Heart right ventricle (tissue), 16 donors: ENCODE data around the gene TOMM70. TPM values are rescaled to one million over a fixed set of nuclear protein-coding genes. Genes with fewer than 3 reads are reported as not detected.
"Not testable (repeated sequence)": the region's sequence is repeated elsewhere in the genome, so short reads cannot be mapped to it uniquely, and the experiment has no call there.

ENCODE experiments used
- ATAC-seq, 8 donors: fragments of 200-7000 bp; cut with Tn5 transposase; one replicate each; pipeline ENCODE4 v1.9.1; 2020; ENCODE audit warnings: mild to moderate bottlenecking in 8 of 8, moderate library complexity in 8 of 8, moderate number of reproducible peaks in 1 of 8
- DNase-seq, 2 donors: peaks; one replicate each; pipeline ENCODE4 v3.0.0-alpha.2; 2020
- H3K27ac ChIP-seq, 10 donors: fragments of 200-600 bp; sonication (generic) in 2 of 10; one replicate each; pipeline versions ENCODE4 v1.5.0 to v1.8.0; 2020 to 2022; ENCODE audit warnings: mild to moderate bottlenecking in 3 of 10
- H3K27me3 ChIP-seq, 7 donors: fragments of 200-600 bp; one replicate each; pipeline ENCODE4 v1.8.0; 2021 to 2022; ENCODE audit warnings: mild to moderate bottlenecking in 2 of 7
- H3K36me3 ChIP-seq, 9 donors: fragments of 200-600 bp; sonication (generic) in 1 of 9; one replicate each; pipeline versions ENCODE4 v1.5.0 to v1.8.0; 2020 to 2022; ENCODE audit warnings: mild to moderate bottlenecking in 2 of 9
- H3K4me1 ChIP-seq, 9 donors: fragments of 200-600 bp; sonication (generic) in 1 of 9; one replicate each; pipeline versions ENCODE4 v1.5.0 to v1.8.0; 2020 to 2022; ENCODE audit warnings: mild to moderate bottlenecking in 4 of 9
- H3K4me3 ChIP-seq, 10 donors: fragments of 200-600 bp; sonication (generic) in 2 of 10; one replicate each; pipeline versions ENCODE4 v1.5.0 to v1.8.0; 2020 to 2022; ENCODE audit warnings: mild to moderate bottlenecking in 7 of 10, moderate library complexity in 2 of 10
- H3K9me3 ChIP-seq, 11 donors: fragments of 200-600 bp in 10 of 11; sonication (generic) in 2 of 11; one replicate each; pipeline versions ENCODE4 v1.5.0 to v1.8.0; 2013 to 2022; ENCODE audit warnings: mild to moderate bottlenecking in 2 of 11, control low read depth in 1 of 11, moderate library complexity in 1 of 11
- WGBS, 2 donors: extraction: QIAGEN DNeasy Blood & Tissue Kit; methylation state at CpG; one replicate each; pipeline ENCODE4 v1.1.7; 2013; ENCODE audit warnings: inconsistent platforms in 1 of 2; 5-methylcytosine and 5-hydroxymethylcytosine counted together
- intact Hi-C, 10 donors: fragments of 100-400 bp; cut with DNase I; formaldehyde crosslinking; loops; one replicate each; pipeline versions ENCODE4 v1.11.1 to v1.14.2; 2022
- long read RNA-seq, 3 donors: library from polyadenylated mRNA; unstranded; transcript quantifications; one replicate each; pipeline ENCODE4 v2.0.0, GENCODE V29; 2020 to 2021
- polyA plus RNA-seq, 2 donors: library from polyadenylated mRNA; stranded (reverse); fragments of 200-250 nt; gene quantifications; one replicate each; pipeline ENCODE4 v1.2.3, GENCODE V29; 2013
- total RNA-seq, 10 donors: library from RNA; stranded (reverse); fragmentation: NEBNext Ultra II Directional in 3 of 10; extraction: Animal tissue kit (Norgen Biotek cat#: 25700) in 3 of 10; gene quantifications; one replicate each; pipeline versions ENCODE4 v1.2.1 to v1.2.4, GENCODE V29; 2021 to 2023
- TF ChIP-seq, protein P1 (sequence below), 9 donors: fragments of 200-600 bp; sonication (generic) in 2 of 9; IDR thresholded peaks; one replicate each; pipeline versions ENCODE4 v1.5.0 to v1.8.0; 2021 to 2022; ENCODE audit warnings: antibody characterized with exemption in 9 of 9, mild to moderate bottlenecking in 5 of 9, moderate library complexity in 1 of 9
- donor health status: Arrhythmogenic right ventricular cardiomyopathy.
- donor health status: ischemic (EF 13 %, LVEDD 7.1; RV severe dilation, severe dysfunction).
- donor health status: healthy with polysubstance abuse.
- donor health status: DM: no; HTN: yes; CAD: no.
- donor health status: DM: no; HTN: no; CAD: no.
- donor health status: ischemic (EF 25% LVEDD 6.9; RV normal size, moderate dysfunction).
- donor health status: ischemic (EF 25% LVEDD 5.7; RV mildly dilated, moderate dysfunction).
- donor health status: healthy.
- donor health status: DM: yes; HTN: yes; CAD: no.
- donor health status: Ischemic cardiomyopathy.
- donor health status: ischemic (EF 35%, LVEDD 5.7; RV mildly dilated, moderate dysfunction).
- donor health status: nonischemic (EF 11% LVEDD 7.7; RV severe dilation, severe dysfunction).
- donor health status: DM: yes; HTN: yes; CAD: no.
- donor health status: PGD.
- donor health status: ischemic (EF 29% LVEDD 5.4; RV normal size, mild dysfunction).
- donor health status: nonischemic (EF 23%, LVEDD 6.1; RV moderate dilation, normal function).

TOMM70 gene
- total RNA-seq (10 to 100 TPM; 52.4 to 67.5 (median 61.0) TPM), polyA plus RNA-seq (10 to 100 TPM; 23.0 to 26.7 TPM)
- long read RNA-seq, donor 1, full-length matches to known transcripts = 75 of 109 reads
- long read RNA-seq, donor 1, partial matches to known transcripts = 31 of 109 reads
- long read RNA-seq, donor 1, other reads (novel, unspliced or antisense) = 3 of 109 reads
- long read RNA-seq, donor 2, full-length matches to known transcripts = 81 of 106 reads
- long read RNA-seq, donor 2, partial matches to known transcripts = 20 of 106 reads
- long read RNA-seq, donor 2, other reads (novel, unspliced or antisense) = 5 of 106 reads
- long read RNA-seq, donor 3, full-length matches to known transcripts = 7 of 50 reads
- long read RNA-seq, donor 3, partial matches to known transcripts = 43 of 50 reads
- long read RNA-seq, donor 3, other reads (novel, unspliced or antisense) = 0 of 50 reads

DNA sequence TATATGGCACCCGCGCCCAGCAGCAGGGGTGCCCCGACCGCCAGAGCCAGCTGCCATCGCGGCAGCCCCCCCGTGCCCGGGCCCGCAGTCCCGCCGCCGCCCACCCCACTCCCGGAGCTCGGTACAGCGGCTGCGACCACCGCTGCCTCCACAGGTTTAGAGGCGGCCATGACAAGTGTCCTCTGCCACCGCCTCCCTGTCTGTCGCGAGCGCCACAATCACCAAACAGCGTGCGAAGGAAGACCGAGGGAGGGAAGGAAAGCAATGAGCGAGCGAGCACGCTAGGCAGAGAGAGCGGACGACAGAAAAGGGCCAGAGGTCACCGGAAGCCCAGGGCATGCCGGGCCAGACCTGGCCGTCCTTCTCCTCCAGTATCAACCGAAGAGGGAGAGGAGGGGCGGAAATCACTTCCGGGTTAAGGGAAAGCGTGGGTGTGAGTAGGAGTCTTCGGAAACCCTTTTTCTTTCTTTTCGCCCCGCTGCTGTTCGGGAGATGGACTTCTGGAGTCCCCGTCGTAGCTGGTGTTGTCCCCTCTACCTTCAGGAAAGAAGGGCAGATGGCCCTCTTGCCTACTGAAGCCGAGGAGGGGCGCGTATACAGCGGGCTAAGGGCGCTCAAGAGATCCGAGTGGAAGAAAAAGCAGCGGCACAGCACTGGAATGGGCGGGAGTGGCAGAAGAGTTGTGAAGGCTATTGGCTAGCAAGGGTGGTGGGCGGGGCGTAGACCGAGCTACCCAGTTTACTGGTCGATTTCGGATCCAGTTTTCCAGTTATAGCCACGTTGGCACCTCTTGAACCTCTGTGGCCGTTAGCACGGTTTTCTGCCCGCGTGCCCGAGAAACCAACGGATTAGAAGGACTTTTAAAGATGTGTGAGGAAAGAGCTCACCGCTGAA, at the start of gene TOMM70, which contains the start of gene LNP1:
Gene TOMM70 (minus strand): TSS at position 310 of the 894 bp plus-strand sequence. CDS start 140 bp downstream, at position 170.
Gene LNP1 (plus strand): TSS at position 760 of the 894 bp plus-strand sequence. CDS start 28,191 bp downstream, outside the sequence.
- Histone ChIP-seq H3K4me1 (peaks cover 0 to 66% (median 54%) of the 10 kb centered on the region in 9 donors), H3K36me3 (no peaks in the 10 kb centered on the region), H3K4me3 (peak within 1 kb of the TSS; percentile 69 to 98 (median 90)), H3K27ac (peak within 1 kb of the TSS; percentile 71 to 98 (median 94)), H3K9me3 (no peaks in the 10 kb centered on the region), H3K27me3 (no peaks in the 10 kb centered on the region)
- peak; percentile 96 to 99 (median 98) for ATAC-seq
- DNase-seq = peak; percentile 96 to 98
- TF ChIP-seq, protein P1, sequence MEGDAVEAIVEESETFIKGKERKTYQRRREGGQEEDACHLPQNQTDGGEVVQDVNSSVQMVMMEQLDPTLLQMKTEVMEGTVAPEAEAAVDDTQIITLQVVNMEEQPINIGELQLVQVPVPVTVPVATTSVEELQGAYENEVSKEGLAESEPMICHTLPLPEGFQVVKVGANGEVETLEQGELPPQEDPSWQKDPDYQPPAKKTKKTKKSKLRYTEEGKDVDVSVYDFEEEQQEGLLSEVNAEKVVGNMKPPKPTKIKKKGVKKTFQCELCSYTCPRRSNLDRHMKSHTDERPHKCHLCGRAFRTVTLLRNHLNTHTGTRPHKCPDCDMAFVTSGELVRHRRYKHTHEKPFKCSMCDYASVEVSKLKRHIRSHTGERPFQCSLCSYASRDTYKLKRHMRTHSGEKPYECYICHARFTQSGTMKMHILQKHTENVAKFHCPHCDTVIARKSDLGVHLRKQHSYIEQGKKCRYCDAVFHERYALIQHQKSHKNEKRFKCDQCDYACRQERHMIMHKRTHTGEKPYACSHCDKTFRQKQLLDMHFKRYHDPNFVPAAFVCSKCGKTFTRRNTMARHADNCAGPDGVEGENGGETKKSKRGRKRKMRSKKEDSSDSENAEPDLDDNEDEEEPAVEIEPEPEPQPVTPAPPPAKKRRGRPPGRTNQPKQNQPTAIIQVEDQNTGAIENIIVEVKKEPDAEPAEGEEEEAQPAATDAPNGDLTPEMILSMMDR (IDR thresholded peaks at IDR 0.05) = no peak
- intact Hi-C loops = loop anchor here in 2 of 10 donors (5.0 kb wide), 4 partner anchors 64 to 139 kb away; partner anchors contain the start of genes NIT2 (in 1 of the 2), TBC1D23 (in 1 of the 2) and TMEM45A (in 1 of the 2)
- WGBS, 2 donors = 0% methylated on average over 64 of the region's 64 CpGs

DNA sequence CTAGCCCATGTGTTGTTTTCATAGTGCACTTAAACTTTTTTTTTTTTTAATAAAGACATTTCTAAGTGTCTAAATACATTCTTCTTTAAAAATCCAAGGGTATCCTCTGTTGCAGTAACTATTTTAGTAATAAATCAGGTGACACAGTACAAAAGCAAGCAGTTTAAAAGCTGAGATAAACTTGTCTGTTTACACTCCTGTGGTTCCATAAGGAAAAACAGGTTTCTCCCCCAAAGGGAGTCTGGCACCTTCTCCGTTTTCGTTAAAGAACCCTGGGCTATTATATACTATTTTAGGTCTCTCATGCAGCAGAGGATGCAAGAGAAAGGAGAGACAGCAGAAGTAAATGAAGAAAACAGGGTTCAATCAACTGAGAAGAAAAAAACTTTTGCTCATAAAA, 48.3 kb upstream of the TOMM70 start:
- no peaks in the 10 kb centered on the region for H3K27me3 ChIP-seq
- H3K9me3 ChIP-seq = peaks cover 0 to 14% (median 0%) of the 10 kb centered on the region in 11 donors
- no peak overlapping the region for H3K27ac ChIP-seq
- 60 to 64% methylated on average over 2 of the region's 2 CpGs for WGBS, 2 donors
- H3K4me3 ChIP-seq = no peak overlapping the region
- DNase-seq = no peak
- no peaks in the 10 kb centered on the region for H3K4me1 ChIP-seq
- H3K36me3 ChIP-seq = peaks cover 0 to 11% (median 0%) of the 10 kb centered on the region in 9 donors
- intact Hi-C loops = no loop called here
- TF ChIP-seq, protein P1 (IDR thresholded peaks at IDR 0.05) = no peak
- ATAC-seq = no peak

DNA sequence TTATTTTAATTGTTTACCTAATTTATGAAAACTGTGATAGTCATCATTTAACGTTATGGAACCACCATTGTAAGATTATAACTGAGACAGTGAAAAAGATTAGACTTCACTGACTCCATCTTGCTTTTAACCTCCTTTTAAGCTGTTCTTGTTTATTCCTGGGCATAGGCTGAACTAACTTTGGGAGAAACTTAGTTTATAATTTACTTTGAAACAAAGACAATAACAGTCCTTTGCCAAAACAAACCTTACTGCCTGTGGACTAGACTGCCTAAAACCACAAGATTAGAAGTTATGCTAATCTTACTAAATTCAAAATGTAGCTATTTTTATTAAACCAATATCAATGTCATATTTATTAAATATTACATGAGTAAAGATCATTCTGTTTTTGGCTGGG, 47.2 kb upstream of the TOMM70 start:
- H3K27me3 ChIP-seq = no peaks in the 10 kb centered on the region
- 94 to 98% methylated on average over 1 of the region's 1 CpG for WGBS, 2 donors
- no peaks in the 10 kb centered on the region for H3K4me1 ChIP-seq
- intact Hi-C loops = no loop called here
- H3K27ac ChIP-seq = no peak overlapping the region
- H3K4me3 ChIP-seq = no peak overlapping the region
- H3K9me3 ChIP-seq = peaks cover 0 to 14% (median 0%) of the 10 kb centered on the region in 11 donors
- peaks cover 0 to 11% (median 0%) of the 10 kb centered on the region in 9 donors for H3K36me3 ChIP-seq
- TF ChIP-seq, protein P1 (IDR thresholded peaks at IDR 0.05) = no peak
- ATAC-seq = no peak
- no peak for DNase-seq

DNA sequence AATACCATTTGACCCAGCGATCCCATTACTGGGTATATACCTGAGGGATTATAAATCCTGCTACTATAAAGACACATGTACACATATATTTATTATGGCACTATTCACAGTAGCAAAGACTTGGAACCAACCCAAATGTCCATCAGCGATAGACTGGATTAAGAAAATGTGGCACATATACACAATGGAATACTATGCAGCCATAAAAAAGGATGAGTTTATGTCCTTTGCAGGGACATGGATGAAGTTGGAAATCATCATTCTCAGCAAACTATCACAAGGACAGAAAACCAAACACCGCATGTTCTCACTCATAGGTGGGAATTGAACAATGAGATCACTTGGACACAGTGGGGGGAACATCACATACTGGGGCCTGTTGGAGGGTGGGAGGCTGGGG, 46.2 kb upstream of the TOMM70 start:
- H3K4me1 ChIP-seq, DNase-seq, H3K27ac ChIP-seq, H3K36me3 ChIP-seq, H3K27me3 ChIP-seq, ATAC-seq, intact Hi-C loops, H3K4me3 ChIP-seq: not testable (repeated sequence)
- WGBS, 2 donors = 97 to 99% methylated on average over 3 of the region's 3 CpGs
- H3K9me3 ChIP-seq = peaks cover 0 to 14% (median 0%) of the 10 kb centered on the region in 11 donors
